NOMO-1 treated with dmso at 0.1 percent for 144 hours (cell line): ENCODE measurements around the gene ZNF254.
"Not testable (repeated sequence)": the region's sequence is repeated elsewhere in the genome, so short reads cannot be mapped to it uniquely, and the experiment has no call there.

Experiments used
- DNase-seq: peaks from one replicate; lab custom pipeline; 2025; ENCODE audit not compliant: unreplicated experiment; lab: John Stamatoyannopoulos, UW

Gene ZNF254

GRCh38 chr19:24086974-24087595, at the start of gene ZNF254:
Gene ZNF254, plus strand, starts transcription at chr19:24087187. Its CDS starts 121 bp downstream, at chr19:24087308.
- DNase-seq = no peak

- DNase-seq = no peak
Measured at GRCh38 chr19:24040621-24041020, 46.4 kb upstream of the ZNF254 start.

GRCh38 chr19:24041326-24041725, 45.7 kb upstream of the ZNF254 start:
- DNase-seq = not testable (repeated sequence)

- DNase-seq = no peak
Measured at GRCh38 chr19:24046550-24046949, 40.4 kb upstream of the ZNF254 start.

- no peak for DNase-seq
Measured at GRCh38 chr19:24048261-24048660, 38.7 kb upstream of the ZNF254 start.

GRCh38 chr19:24049537-24049936, 37.5 kb upstream of the ZNF254 start:
- no peak for DNase-seq

GRCh38 chr19:24051516-24051915, 35.5 kb upstream of the ZNF254 start:
- no peak for DNase-seq

GRCh38 chr19:24052811-24053210, 34.2 kb upstream of the ZNF254 start:
- DNase-seq = no peak

- DNase-seq = no peak
Measured at GRCh38 chr19:24053601-24054000, 33.4 kb upstream of the ZNF254 start.

GRCh38 chr19:24054044-24054935, 32.7 kb upstream of the ZNF254 start:
- no peak for DNase-seq

- DNase-seq = no peak
Measured at GRCh38 chr19:24055548-24055947, 31.4 kb upstream of the ZNF254 start.

GRCh38 chr19:24057144-24057543, 29.8 kb upstream of the ZNF254 start:
- DNase-seq = no peak

GRCh38 chr19:24059563-24060295, 27.3 kb upstream of the ZNF254 start:
- DNase-seq = no peak

- no peak for DNase-seq
Measured at GRCh38 chr19:24060687-24061356, 26.2 kb upstream of the ZNF254 start.

- DNase-seq = no peak
Measured at GRCh38 chr19:24062190-24062589, 24.8 kb upstream of the ZNF254 start.

GRCh38 chr19:24063295-24063694, 23.7 kb upstream of the ZNF254 start:
- no peak for DNase-seq

GRCh38 chr19:24064175-24064574, 22.8 kb upstream of the ZNF254 start:
- DNase-seq = no peak

GRCh38 chr19:24065243-24065642, 21.7 kb upstream of the ZNF254 start:
- no peak for DNase-seq

- DNase-seq = no peak
Measured at GRCh38 chr19:24065865-24066604, 21.0 kb upstream of the ZNF254 start.

- DNase-seq = no peak
Measured at GRCh38 chr19:24069905-24070657, 16.9 kb upstream of the ZNF254 start.
